ENCODE data around the gene FCGR3A.
"Not testable (repeated sequence)": the region's sequence is repeated elsewhere in the genome, so short reads cannot be mapped to it uniquely, and the experiment has no call there.

The FCGR3A gene

GRCh38 chr1:161529463-161530104, 20.0 kb downstream of the FCGR3A start:
- DNase-seq, result not testable (repeated sequence)

DNA sequence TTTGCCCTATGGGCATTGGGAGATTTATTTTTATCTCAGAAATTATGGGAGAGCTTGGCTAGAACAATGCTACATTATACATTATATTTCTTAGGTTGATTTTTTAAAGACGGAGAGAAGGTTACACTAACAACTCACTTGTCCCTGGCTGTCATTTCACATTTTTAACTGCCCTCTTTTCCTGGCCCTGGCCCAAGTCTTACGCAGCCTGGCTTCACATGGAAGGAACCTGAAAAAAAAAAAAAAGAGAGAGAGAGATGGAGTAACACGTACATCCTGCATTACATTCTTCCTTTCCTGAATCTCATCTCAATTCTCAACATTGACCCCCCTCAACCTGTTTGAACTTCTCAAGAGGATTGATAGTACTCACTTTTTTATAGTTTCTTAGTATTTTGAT, 21.1 kb downstream of the FCGR3A start:
- not testable (repeated sequence) for DNase-seq

- not testable (repeated sequence) for DNase-seq
Observed at GRCh38 chr1:161525918-161526317, 23.7 kb downstream of the FCGR3A start.

- DNase-seq, result not testable (repeated sequence)
Observed at GRCh38 chr1:161525321-161525720, 24.3 kb downstream of the FCGR3A start.

DNA sequence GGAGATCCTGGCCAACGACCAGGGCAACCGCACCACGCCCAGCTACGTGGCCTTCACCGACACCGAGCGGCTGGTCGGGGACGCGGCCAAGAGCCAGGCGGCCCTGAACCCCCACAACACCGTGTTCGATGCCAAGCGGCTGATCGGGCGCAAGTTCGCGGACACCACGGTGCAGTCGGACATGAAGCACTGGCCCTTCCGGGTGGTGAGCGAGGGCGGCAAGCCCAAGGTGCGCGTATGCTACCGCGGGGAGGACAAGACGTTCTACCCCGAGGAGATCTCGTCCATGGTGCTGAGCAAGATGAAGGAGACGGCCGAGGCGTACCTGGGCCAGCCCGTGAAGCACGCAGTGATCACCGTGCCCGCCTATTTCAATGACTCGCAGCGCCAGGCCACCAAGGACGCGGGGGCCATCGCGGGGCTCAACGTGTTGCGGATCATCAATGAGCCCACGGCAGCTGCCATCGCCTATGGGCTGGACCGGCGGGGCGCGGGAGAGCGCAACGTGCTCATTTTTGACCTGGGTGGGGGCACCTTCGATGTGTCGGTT, 24.8 kb downstream of the FCGR3A start:
- DNase-seq, result not testable (repeated sequence)

DNA sequence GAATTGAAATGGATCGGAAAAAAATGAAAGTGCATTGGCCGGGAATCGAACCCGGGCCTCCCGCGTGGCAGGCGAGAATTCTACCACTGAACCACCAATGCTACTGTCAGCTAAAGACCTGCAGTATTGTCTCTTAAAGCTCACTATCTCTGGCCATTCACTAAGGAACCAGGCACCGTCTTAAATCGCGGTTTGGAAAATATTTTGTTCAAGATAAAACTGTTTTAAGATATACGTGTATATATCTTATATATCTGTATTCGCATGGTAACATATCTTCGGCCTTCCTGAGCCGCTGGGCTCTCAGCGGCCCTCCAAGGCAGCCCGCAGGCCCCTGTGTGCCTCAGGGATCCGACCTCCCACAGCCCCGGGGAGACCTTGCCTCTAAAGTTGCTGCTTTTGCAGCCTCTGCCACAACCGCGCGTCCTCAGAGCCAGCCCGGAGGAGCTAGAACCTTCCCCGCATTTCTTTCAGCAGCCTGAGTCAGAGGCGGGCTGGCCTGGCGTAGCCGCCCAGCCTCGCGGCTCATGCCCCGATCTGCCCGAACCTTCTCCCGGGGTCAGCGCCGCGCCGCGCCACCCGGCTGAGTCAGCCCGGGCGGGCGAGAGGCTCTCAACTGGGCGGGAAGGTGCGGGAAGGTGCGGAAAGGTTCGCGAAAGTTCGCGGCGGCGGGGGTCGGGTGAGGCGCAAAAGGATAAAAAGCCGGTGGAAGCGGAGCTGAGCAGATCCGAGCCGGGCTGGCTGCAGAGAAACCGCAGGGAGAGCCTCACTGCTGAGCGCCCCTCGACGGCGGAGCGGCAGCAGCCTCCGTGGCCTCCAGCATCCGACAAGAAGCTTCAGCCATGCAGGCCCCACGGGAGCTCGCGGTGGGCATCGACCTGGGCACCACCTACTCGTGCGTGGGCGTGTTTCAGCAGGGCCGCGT, 25.5 kb downstream of the FCGR3A start, which contains the start of gene HSPA6:
HSPA6 (plus strand) TSS at position 724 of the 925 bp plus-strand sequence; CDS start at position 843, 119 bp downstream.
- DNase-seq, result peak; percentile 87

DNA sequence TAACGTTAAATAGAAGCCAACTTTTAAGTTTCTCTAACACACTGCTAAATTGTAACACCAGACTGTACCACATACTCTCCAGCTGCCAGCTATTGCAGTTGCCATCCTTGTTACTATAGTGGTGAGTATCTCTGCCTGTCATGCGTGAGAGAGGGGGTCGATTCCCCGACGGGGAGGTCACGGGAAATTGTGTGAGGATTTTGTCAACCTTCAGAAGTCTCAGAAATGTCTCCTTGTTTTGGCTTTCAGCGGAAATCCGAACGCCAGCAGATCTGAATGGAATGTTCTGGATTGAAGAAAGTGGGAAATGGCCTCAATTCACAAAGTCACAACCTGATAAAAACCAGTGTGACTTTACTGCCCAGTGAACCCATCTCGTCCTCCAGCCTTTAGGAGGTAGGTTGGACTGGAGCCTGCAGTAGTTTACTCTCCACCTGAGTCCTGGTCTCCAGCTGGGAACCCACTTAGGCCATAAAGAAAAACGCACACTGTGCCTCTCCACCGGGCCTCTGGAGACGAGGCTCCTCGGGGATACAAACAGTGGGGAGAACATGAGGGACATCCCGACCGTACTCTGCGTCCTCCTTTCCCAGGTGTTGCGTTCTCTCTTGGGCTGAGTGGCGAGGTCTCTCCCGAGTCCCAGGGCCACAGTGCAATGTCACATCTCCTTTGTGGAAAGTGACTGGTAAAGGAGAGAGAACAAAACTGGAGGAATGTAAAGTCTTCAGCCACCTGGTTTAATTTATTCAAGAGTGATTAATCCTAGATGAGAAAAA, 26.4 kb downstream of the FCGR3A start:
- not testable (repeated sequence) for DNase-seq

DNA sequence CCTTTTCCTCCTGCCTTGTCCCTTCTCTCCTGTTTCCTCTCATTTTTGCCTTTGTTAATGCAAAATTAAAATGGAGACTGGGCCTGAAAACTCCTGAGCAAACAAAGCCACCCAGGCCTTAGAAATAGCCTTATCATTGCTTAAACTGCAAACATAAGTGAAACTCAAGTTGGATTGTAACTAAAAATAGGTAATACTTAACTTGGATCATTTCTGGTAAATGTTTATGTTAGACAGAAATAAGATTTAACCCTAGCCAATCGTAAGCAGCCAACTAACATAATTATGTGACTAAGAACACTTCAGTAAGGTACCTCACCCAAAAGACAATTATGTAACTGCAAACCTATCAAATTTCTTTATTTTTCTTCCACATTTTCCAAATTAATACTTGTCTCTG, 35.7 kb downstream of the FCGR3A start:
- not testable (repeated sequence) for DNase-seq

DNA sequence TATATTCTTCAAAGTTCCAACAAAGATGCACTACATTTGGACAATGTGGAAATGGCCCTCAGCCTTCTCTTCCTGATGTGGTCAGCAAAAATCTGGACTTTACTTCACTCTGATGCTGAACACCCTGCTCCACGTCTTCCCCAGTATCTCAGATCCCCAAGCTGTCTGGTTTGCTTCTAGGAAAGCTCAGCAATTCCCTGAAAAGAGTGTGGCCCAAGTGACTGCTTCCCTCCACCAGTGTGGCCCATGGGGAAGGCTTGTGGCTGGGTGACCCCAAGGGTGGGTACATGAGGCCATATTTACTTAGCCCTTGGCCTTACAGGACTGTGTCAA, 36.2 kb downstream of the FCGR3A start:
- DNase-seq, result not testable (repeated sequence)

DNA sequence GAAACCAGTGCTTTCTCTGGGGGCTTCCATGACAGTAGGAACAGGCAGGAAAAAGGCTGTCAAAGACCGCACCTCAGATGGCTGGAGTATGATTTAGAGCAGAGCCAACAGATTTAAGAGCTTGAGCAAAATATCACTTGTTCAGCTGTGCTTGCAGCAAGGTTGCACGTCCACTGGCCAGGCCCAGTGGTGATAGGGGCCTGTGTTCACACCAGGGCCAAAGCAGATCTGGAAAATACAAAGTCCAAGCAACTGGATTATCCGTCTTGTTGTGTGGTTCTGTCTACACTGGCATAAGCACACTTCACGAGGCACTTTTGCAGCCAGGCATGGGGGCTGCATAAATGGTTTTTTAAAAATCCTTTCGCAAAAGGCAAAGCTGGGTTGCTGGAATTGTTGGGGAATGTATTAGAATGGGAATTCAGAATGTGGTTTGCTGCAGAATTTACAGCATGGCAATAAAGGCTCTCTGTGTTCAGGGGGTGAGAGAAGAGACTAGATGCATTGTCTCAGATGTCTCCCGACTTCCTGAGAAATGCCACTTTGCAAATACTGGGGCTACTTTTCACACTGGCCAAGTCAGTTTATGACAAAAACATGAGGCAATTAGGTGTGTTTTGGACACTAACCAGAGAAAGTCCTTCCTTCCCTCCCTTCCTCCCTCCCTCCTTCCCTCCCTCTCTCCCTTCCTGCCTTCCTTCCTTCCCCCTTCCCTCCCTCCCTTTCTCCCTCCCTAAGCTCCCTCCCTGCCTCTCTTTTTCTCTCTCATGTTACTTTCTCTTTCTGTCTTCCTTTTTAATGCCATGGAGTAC, 36.8 kb downstream of the FCGR3A start:
- DNase-seq, result not testable (repeated sequence)

- no peak for DNase-seq
Observed at GRCh38 chr1:161511756-161512060, 37.9 kb downstream of the FCGR3A start.

GRCh38 chr1:161511018-161511755, 38.4 kb downstream of the FCGR3A start:
- DNase-seq, result no peak

- no peak for DNase-seq
Observed at GRCh38 chr1:161510477-161510876, 39.1 kb downstream of the FCGR3A start.

DNA sequence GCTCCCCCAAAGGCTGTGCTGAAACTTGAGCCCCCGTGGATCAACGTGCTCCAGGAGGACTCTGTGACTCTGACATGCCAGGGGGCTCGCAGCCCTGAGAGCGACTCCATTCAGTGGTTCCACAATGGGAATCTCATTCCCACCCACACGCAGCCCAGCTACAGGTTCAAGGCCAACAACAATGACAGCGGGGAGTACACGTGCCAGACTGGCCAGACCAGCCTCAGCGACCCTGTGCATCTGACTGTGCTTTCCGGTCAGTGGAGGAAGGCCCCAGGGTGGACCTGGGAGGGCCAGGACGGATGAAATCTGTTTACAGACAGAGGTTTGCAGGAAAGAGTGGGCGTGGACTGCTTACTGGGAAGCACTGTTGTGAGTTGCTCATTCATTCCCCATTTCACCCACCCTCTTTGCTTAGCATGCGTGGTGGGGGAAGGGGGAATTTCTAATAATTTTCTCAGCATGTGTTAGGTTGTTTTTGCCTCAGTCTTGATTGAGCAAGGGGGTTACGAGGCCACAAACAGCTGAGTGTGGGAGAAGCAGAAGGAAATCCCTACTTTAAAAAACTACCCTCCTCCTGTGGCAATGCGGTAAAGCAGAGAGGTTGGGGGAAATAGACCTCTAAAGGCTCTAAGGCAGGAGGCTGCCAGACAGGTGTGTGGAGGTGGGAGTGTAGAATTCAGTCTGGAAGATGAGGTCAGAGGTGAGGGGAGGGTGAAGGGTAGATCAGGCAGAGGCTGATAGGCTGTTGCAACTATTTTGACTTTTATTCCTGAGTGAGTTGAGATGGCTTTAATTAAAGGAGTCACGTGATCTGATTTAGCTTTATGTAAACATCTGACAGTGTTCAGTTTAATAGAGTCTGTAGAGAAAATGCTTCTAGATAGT, 43.0 kb downstream of the FCGR3A start:
- DNase-seq, result no peak

DNA sequence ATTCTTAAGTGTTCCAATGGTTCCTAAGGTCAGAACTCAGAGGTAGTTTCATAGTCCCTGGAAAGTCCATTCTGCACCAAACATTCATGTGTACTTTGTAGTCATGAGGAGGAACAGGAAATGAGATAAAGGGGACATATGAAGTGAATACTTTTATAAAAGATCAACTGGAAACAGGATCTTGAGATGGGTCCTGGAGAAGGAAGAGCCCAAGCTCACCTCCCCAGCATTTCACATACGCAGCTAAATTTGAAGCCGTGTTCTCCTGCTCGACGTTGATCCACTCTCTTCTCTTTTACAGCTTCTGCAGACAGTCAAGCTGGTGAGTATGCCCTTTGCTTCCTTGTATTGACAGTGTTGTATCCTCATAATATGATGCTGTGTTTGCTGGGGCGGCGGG, 43.9 kb downstream of the FCGR3A start:
- DNase-seq, result no peak

DNA sequence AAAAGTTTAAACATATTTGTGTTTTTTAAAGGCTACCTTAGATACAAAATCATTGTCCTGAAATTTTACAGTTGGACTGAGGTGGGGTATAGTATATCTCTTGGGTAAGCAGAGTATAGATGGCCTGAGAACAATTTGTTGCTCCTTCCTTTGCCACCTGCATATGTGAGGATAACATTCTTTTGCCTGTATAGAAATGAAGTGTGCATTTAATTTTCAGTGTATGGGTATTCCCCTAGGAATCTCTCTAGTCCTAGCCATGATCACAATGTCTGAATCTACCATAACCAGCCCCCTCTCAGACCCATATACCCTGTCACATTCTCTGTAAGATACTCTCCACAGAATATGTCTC, 46.2 kb downstream of the FCGR3A start:
- DNase-seq, result no peak

GRCh38 chr1:161502641-161503393, 46.8 kb downstream of the FCGR3A start:
- DNase-seq, result no peak

DNA sequence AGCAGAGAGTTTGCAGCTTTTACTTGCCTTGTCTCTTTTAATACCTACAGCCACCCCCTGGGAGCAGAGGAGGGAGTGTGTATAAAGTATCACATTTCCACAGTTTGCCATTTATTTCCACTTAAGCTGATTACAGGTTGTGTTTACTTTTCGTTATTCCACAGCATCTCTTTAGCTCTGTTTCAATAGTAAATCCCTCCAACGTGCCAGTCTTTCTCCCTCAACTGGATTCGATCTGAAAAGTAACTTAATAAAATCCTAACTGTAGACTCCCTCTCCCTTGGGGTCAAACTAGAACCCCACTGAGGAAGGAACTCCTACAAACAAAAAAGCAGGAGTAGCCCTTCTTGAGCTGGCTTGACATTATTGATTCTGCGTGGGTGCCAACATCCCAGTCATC, 47.4 kb downstream of the FCGR3A start:
- no peak for DNase-seq

- no peak for DNase-seq
Observed at GRCh38 chr1:161501234-161501633, 48.4 kb downstream of the FCGR3A start.
